HL-60 (cell line): ENCODE results near the gene TMEM179.

ENCODE experiments used
- DNase-seq, 2 experiments: peaks; one replicate each; pipeline ENCODE4 v3.0.0-alpha.2; 2010 to 2020; ENCODE audit warnings: low read depth in 1 of 2, low spot score in 1 of 2
- H3K27ac ChIP-seq: fragments of 250-450 bp; sonication (Bioruptor Pico); replicated peaks from 2 replicates; pipeline ENCODE4 v1.5.1; 2020; ENCODE audit warnings: mild to moderate bottlenecking, moderate library complexity
- H3K27me3 ChIP-seq: fragments of 250-450 bp; sonication (Bioruptor Pico); 2 replicates; pipeline ENCODE4 v1.5.1; 2021; ENCODE audit warnings: mild to moderate bottlenecking, moderate library complexity; ENCODE audit not compliant: insufficient read depth, poor library complexity, severe bottlenecking
- H3K4me3 ChIP-seq: replicated peaks from 2 replicates; pipeline ENCODE4 v1.5.1; 2011; ENCODE audit warnings: mild to moderate bottlenecking, control low read depth, low read length; ENCODE audit not compliant: insufficient read depth
- CTCF ChIP-seq: IDR thresholded peaks from one replicate; pipeline ENCODE4 v1.5.1; 2011; ENCODE audit warnings: low read length, control low read depth, inconsistent platforms; ENCODE audit not compliant: insufficient read depth
- GABPA ChIP-seq: IDR thresholded peaks from 2 replicates; pipeline ENCODE4 v1.6.1; 2012; ENCODE audit warnings: low read depth
- POLR2AphosphoS5 ChIP-seq: IDR thresholded peaks from 2 replicates; pipeline ENCODE4 v1.6.1; 2012; ENCODE audit warnings: low read depth
- REST ChIP-seq: IDR thresholded peaks from 2 replicates; pipeline ENCODE4 v1.6.1; 2012; ENCODE audit warnings: low read depth; ENCODE audit not compliant: insufficient replicate concordance
- SPI1 ChIP-seq: IDR thresholded peaks from 2 replicates; pipeline ENCODE4 v1.6.1; 2012; ENCODE audit warnings: low read depth, mild to moderate bottlenecking, borderline replicate concordance

The TMEM179 gene

GRCh38 chr14:104609666-104610065 is 5.1 kb upstream of the TMEM179 start:
- no peak for DNase-seq
- H3K27me3 ChIP-seq = peaks cover 8% of the 10 kb centered on the region
- no peak overlapping the region for H3K27ac ChIP-seq
- H3K4me3 ChIP-seq = no peak overlapping the region
- TF ChIP-seq CTCF (no peak), SPI1 (no peak), REST (no peak), POLR2AphosphoS5 (no peak), GABPA (no peak)

- TF ChIP-seq GABPA (no peak), CTCF (no peak), POLR2AphosphoS5 (no peak), REST (no peak), SPI1 (no peak)
- H3K27ac ChIP-seq = no peak overlapping the region
- DNase-seq = no peak
These were observed 716 bp downstream of the TMEM179 start for GRCh38 chr14:104603711-104604401.

GRCh38 chr14:104602933-104603325 is 1.6 kb downstream of the TMEM179 start:
- DNase-seq = no peak
- H3K4me3 ChIP-seq = no peak overlapping the region
- no peak overlapping the region for H3K27ac ChIP-seq
- peaks cover 12% of the 10 kb centered on the region for H3K27me3 ChIP-seq
- TF ChIP-seq REST (no peak), POLR2AphosphoS5 (no peak), SPI1 (no peak), GABPA (no peak), CTCF (no peak)

More at GRCh38 chr14:104603711-104604401, 716 bp downstream of the TMEM179 start:
- peaks cover 14% of the 10 kb centered on the region for H3K27me3 ChIP-seq
- H3K4me3 ChIP-seq = no peak overlapping the region
